ENCODE results near the gene HOXB8.

DNA sequence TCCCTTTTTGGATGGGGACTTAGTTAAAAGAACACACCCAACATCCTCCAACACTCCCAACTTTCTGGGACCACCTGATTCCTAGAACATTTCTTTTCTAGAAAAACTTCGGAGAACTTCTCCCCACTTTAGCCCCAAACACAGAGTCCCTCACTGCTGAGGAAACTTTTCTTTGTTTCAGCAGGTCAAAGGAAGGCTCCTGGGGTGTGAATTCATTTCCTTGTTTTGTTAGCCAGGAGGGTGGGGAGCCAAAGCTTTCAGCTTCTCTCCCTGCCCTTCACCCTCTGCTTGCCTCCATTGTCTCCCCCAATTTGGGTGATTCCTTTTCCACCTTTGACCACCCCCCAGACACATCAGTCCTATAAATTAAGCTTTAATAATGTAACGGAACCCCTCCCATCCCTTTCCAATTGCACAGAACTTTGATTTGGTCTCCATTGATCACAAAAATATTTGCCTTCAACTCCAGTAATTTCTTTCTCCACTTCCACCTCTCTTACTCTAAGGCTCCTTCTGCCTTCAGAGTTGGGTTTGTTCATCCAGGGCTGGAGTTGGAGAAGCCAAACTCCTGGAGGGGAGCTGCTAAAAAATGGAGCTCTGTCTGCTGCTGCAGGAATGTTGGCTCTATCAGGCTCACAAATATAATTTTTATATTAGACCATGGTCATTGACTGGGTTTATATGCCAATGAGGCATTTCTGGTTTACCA, 47.3 kb downstream of the HOXB8 start:
- no peak for TF ChIP-seq EZH2 (IDR thresholded peaks at IDR 0.05; ENCODE audit: low read depth)
- TF ChIP-seq, protein P1, sequence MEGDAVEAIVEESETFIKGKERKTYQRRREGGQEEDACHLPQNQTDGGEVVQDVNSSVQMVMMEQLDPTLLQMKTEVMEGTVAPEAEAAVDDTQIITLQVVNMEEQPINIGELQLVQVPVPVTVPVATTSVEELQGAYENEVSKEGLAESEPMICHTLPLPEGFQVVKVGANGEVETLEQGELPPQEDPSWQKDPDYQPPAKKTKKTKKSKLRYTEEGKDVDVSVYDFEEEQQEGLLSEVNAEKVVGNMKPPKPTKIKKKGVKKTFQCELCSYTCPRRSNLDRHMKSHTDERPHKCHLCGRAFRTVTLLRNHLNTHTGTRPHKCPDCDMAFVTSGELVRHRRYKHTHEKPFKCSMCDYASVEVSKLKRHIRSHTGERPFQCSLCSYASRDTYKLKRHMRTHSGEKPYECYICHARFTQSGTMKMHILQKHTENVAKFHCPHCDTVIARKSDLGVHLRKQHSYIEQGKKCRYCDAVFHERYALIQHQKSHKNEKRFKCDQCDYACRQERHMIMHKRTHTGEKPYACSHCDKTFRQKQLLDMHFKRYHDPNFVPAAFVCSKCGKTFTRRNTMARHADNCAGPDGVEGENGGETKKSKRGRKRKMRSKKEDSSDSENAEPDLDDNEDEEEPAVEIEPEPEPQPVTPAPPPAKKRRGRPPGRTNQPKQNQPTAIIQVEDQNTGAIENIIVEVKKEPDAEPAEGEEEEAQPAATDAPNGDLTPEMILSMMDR (conservative IDR thresholded peaks at IDR 0.05): no peak
